Measurements from ENCODE around the gene FCGBP.
"Not testable (repeated sequence)": the region's sequence is repeated elsewhere in the genome, so short reads cannot be mapped to it uniquely, and the experiment has no call there.

FCGBP gene

GRCh38 chr19:39970425-39970674 lies 35.9 kb upstream of the FCGBP start:
- DNase-seq (ENCODE audit: extremely low read depth, low read depth), result no peak
- TF ChIP-seq CTCF (IDR thresholded peaks at IDR 0.05; ENCODE audit: low read depth, low read length), result no peak

- DNase-seq (ENCODE audit: extremely low read depth, low read depth), result no peak
- TF ChIP-seq CTCF (IDR thresholded peaks at IDR 0.05; ENCODE audit: low read depth, low read length), result no peak
Observed at GRCh38 chr19:39969681-39970424, 35.4 kb upstream of the FCGBP start.

- TF ChIP-seq CTCF (IDR thresholded peaks at IDR 0.05; ENCODE audit: low read depth, low read length), result no peak
- no peak for DNase-seq (ENCODE audit: extremely low read depth, low read depth)
Observed at GRCh38 chr19:39969266-39969665, 34.8 kb upstream of the FCGBP start.

GRCh38 chr19:39968789-39969188 lies 34.4 kb upstream of the FCGBP start:
- DNase-seq (ENCODE audit: extremely low read depth, low read depth), result no peak
- no peak for TF ChIP-seq CTCF (IDR thresholded peaks at IDR 0.05; ENCODE audit: low read depth, low read length)

GRCh38 chr19:39967561-39967960 lies 33.1 kb upstream of the FCGBP start:
- TF ChIP-seq CTCF (IDR thresholded peaks at IDR 0.05; ENCODE audit: low read depth, low read length), result no peak
- no peak for DNase-seq (ENCODE audit: extremely low read depth, low read depth)

- DNase-seq (ENCODE audit: extremely low read depth, low read depth), result no peak
- TF ChIP-seq CTCF (IDR thresholded peaks at IDR 0.05; ENCODE audit: low read depth, low read length), result no peak
Observed at GRCh38 chr19:39966617-39967016, 32.2 kb upstream of the FCGBP start.

GRCh38 chr19:39963898-39964297 lies 29.5 kb upstream of the FCGBP start:
- DNase-seq (ENCODE audit: extremely low read depth, low read depth), result no peak
- no peak for TF ChIP-seq CTCF (IDR thresholded peaks at IDR 0.05; ENCODE audit: low read depth, low read length)

- not testable (repeated sequence) for DNase-seq (ENCODE audit: extremely low read depth, low read depth)
Observed at GRCh38 chr19:39959407-39959806, 25.0 kb upstream of the FCGBP start.

- not testable (repeated sequence) for DNase-seq (ENCODE audit: extremely low read depth, low read depth)
Observed at GRCh38 chr19:39958942-39959341, 24.5 kb upstream of the FCGBP start.

GRCh38 chr19:39957886-39958285 lies 23.5 kb upstream of the FCGBP start:
- not testable (repeated sequence) for DNase-seq (ENCODE audit: extremely low read depth, low read depth)
